HT1080 (cell line): ENCODE data around the gene ACTR1B. TPM values are rescaled to one million over a fixed set of nuclear protein-coding genes. Genes with fewer than 3 reads are reported as not detected.
"Not testable (repeated sequence)": the region's sequence is repeated elsewhere in the genome, so short reads cannot be mapped to it uniquely, and the experiment has no call there.

ENCODE experiments used
- DNase-seq: peaks from one replicate; pipeline ENCODE4 v3.0.0-alpha.2; 2015; ENCODE audit warnings: low read depth
- small RNA-seq: library from RNA; depleted of rRNA; stranded (forward); fragments of <200 nt; gene quantifications from one replicate; pipeline ENCODE3, GENCODE V24; 2014
- total RNA-seq: library from RNA; depleted of rRNA; stranded (reverse); fragments of >200 nt; shearing (Covaris generic); gene quantifications from 2 replicates; pipeline ENCODE4 v1.2.3, GENCODE V29; 2014; rRNA removed

The ACTR1B gene
- total RNA-seq, 1 experiment from 2014 or later: 46.9 TPM

- peak; percentile 57 for DNase-seq
Observed at GRCh38 chr2:97618939-97619827, 44.7 kb downstream of the ACTR1B start.

- no peak for DNase-seq
Observed at GRCh38 chr2:97617911-97618310, 45.9 kb downstream of the ACTR1B start.

GRCh38 chr2:97615746-97616145, 48.1 kb downstream of the ACTR1B start:
- DNase-seq: not testable (repeated sequence)

DNA sequence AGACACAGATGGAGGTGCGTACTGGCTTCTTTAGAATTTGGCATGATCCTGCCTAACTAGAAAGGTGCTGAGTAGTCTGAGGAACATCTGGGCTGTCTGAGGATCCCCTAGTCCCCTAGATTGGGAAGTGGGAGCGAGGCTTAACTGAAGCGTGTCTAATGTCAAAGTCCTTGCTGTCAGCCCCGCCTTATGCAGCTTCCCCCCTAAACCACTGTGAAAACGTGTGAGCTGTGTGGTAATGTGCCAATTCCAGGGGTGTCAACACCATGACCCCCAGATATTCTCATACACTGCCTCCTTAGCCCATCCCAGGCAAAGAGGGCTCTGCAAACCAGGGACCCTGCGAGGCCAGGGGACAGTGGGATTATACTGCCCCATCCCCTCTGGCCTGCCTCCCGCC, 51.9 kb downstream of the ACTR1B start:
- not testable (repeated sequence) for DNase-seq

DNA sequence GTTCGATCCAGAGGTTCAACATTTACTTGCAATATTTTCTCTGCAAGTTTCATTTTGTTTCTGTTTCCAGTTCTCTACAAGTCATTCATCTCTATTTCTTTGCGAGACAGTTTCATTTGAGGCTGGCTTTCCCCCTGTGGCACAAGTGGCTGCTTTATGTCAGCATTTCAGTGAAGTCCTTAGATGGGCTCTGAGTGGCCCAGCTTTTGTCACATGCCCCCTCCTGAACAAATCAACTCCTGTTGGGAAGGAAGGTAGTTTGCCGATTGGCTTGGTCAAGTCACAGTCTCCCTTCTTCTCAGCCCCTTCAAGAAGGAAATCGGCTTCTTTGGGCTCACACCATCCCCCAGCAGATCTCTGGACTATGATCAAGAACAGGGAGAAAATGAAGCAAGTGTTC, 55.1 kb downstream of the ACTR1B start:
- DNase-seq: not testable (repeated sequence)

Small RNA genes lying within 50 kb of the gene (small RNA-seq; reads per million reads assigned to genes)
- 0.48 reads per million, percentile 53 among the genes with 10 or more reads in this experiment for gene RNU4-8P

Other genes with a start within 250 kb of the ACTR1B start
- gene ANKRD36B, start 74.2 kb downstream of the ACTR1B start, total RNA-seq: 2.5 and 5.3 TPM in 2 replicates
- 262 and 548 TPM in 2 replicates for gene COX5B, start 18.0 kb downstream of the ACTR1B start, total RNA-seq
- 1.0 and 1.7 TPM in 2 replicates for gene C2orf92, start 5.7 kb upstream of the ACTR1B start, total RNA-seq
- gene ZAP70, start 49.5 kb upstream of the ACTR1B start, total RNA-seq: 0.47 TPM in 1 of 2 replicates, not detected in the other